GM19372 (cell line): ENCODE measurements around the gene ALDH9A1.
A peak's percentile ranks its signal among the peaks of the same experiment; 100 is the strongest.
"Not testable (repeated sequence)": the region's sequence is repeated elsewhere in the genome, so short reads cannot be mapped to it uniquely, and the experiment has no call there.

Experiments
- ATAC-seq: cut with Tn5 transposase; IDR thresholded peaks from one replicate; pipeline ENCODE4 v1.9.1; 2021; ENCODE audit warnings: mild to moderate bottlenecking, low read depth, moderate library complexity; ENCODE audit not compliant: unreplicated experiment

ALDH9A1 gene

DNA sequence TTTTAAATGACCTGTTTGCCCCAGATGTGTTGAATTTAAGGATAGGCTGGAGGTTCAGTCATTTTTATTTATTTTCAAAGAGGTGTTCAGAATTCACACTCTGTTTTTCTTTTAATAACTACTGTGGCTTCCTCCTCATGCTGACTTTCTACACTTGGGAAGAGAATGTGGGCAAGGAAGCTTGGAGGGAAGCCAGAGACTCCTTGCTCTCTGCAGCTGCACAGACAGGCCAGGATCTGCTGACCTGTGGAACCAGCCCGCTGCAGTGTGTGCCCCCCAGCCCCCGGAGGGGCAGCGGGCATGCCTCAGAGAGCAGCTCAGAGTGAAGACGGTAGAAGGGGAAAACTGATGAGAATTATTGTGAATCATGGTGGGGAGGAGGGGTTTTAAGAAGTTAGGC, 50.4 kb downstream of the ALDH9A1 start:
- no peak for ATAC-seq

DNA sequence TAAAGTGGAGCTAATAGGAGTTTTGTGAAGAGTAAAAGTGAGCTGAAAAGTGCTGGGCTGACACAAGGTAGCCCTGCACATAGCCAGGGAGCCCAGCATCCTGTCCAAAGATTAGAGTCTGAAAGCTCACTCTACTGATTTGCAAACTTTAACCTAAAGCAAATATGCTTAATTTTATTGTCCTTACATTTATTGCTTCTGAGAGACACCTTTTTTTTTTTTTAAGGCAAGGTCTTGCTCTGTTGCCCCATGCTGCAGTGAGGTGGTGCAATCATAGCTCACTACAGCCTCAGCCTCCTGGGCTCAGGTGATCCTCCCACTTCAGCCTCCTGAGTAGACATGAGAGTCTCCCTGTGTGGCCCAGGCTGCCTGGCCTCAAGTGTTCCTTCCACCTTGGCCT, 50.8 kb downstream of the ALDH9A1 start:
- no peak for ATAC-seq

DNA sequence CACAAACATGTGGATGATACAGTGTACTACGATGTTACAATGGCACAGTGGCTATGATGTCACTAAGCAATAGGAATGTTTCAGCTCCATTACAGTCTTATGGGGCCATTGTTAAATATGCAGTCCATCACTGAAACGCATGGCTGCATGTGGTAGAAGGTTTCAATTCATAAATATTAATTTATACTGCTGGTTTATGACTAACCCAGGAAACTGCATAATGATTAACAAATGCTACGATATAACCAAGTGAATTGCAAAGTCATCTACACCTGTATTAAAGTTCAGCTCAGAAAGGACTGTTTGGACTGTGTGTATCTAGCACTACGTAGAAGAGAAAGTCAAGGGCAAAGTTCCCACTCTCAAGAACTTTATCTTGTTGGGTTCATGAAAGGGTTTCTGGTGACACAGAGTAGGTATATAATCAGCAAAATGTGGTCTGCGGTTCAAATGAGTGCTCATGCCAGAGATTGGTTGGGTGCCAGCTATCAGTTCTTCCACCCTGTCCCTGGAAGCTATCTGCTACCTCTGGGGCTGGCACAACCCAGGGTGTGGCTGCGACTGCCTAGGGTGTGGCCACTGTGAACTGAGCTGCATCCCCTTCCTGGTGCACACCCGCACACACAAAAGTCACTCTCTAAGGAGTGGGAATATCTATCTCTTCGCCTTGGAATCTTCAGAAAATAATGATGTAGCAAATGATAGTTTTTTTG, 52.6 kb downstream of the ALDH9A1 start:
- peak; percentile 38 for ATAC-seq

DNA sequence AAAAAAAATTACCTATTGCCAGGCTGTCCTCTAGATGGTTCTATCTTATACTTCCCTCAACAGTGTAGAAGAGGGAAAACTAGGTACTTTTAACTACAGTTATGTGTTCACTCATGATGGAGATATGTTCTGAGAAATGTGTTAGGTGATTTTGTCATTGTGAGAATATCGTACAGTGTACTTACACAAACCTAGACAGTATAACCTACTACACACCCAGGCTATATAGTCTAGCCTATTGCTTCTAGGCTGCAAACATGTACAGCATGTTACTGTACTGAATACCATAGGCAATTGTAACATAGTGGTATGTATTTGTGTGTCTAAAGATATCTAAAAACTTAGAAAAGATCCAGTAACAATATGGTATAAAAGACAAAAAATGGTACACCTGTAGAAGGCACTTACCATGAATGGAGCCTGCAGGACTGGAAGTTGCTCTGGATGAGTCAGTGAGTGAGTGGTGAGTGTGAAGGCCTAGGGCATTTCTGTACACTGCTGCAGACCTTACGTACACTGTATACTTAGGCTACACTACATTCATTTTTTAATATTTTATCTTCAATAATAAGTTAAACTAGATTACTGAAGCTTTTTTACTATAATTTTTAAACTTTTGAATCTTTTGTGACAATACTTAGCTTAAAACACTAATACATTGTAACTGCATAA, 54.2 kb downstream of the ALDH9A1 start:
- ATAC-seq = no peak

DNA sequence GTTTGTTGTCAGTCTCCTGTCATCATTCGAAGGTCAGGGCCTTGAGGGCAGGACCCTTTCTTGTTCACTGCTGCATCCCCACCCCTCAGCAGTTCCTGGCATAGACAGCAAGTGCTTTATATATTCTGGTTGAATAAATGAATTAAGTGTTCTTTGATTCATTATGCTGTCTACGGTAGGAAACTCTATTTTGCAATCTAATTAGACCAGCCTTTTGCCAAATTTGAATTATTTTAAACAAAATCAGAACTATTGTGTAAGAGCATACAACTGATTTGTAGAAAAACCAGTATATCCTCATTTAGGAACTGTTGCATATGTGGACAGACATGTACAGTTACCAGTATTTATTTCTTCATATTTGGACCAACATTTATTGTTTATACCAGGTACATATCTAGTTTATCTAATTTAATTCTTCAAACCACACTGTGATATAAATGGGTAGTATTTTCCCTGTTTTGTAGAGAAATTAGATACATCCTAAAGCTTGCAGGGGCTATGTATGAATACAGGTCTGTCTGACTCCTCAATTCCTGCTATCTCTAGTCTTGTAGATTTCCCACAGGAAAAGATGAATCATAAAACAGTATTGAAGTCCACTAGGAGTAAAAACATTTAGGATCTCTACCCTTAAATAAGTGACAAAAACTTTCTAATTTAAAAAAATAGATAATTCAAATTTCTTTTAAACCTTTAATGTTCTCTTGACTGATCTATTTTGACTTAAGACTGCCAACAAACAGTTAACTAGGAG, 57.0 kb downstream of the ALDH9A1 start:
- ATAC-seq = no peak

DNA sequence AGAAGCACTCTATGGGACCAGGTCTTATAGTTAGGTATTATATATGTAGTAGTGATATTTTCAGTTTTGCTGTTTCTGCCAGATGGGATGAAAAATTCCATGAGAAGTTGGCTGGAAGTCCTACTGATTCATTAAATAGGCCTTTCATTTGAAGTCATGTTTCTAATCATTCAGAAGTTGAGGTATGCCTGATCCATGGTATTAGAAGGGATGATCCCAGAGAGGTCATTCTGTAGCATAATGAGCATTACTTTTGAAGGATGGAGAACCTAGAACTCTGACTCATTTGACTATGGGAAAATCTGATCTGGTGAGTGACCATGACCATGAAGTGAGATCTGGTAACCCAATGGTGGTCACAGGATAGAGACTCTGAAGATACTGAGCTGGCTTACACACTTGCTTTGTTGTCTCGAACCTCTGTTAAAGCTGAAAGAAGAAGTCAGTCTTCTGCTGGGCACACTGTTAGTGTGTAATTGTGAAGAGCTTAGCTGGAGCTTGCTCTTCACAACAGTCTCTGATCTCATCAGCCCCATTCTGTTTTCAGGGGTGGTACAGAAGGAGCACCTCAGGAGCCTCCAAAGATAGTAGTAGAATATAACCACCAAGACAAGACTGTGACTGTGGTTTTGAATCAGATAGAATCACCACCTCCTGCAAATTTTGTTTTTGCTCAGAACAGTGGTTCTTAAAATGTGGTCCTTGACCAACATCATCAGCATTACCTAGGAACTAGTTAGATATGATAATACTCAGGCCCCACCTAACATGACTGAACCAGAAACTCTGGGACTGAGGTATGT, 58.3 kb downstream of the ALDH9A1 start:
- no peak for ATAC-seq

DNA sequence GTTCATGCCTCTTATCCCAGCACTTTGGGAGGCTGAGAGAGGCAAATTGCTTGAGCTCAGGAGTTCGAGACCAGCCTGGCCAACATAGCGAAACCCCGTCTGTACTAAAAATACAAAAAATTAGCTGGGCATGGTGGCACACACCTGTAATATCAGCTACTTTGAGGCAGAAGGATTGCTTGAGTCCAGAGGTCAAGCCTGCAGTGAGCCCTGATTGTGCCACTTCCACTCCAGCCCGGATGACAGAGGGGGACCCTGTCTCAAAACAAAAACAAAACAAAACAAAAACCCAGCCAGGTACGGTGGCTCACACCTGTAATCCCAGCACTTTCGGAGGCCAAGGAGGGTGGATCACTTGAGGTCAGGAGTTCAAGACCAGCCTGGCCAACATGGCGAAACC, 60.2 kb downstream of the ALDH9A1 start:
- ATAC-seq = not testable (repeated sequence)

DNA sequence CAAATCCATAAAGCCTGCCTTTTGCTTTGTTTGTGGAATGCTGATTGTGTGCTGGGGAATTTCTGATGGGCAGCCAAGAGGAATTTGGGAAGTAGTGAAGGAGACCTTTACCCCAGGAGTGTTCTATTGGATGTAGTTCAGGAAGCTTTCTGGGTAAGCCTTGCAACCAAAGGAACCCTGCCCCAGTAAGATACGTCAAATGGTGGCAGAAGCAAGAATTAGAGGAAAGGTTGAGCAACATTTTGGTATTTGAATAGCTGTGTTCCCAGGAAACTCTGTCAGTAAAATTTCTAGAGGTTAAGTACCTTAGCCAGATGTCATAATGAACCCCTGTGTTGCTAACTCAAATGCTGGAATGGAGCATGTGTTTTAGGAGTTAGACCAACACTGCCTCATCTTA, 60.9 kb downstream of the ALDH9A1 start:
- ATAC-seq = no peak

DNA sequence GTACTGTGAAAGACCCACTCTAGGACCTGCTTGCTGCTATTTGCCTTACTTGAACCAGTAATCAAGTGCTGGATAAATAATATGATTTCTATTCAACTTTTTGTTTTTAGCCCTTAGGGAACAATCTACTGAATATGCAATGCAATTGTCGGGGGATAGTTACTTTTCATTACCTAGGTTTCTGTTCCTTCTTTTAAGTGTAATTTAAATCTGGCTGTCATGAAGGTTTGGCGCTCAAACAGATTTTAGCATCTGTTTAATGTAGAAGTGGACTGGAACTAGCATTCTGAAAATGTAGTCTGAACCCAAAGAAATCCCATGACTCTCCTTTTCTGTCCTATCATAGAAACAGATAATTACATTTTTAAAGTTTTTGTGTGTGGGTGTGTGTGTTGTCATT, 62.5 kb downstream of the ALDH9A1 start:
- ATAC-seq = no peak

DNA sequence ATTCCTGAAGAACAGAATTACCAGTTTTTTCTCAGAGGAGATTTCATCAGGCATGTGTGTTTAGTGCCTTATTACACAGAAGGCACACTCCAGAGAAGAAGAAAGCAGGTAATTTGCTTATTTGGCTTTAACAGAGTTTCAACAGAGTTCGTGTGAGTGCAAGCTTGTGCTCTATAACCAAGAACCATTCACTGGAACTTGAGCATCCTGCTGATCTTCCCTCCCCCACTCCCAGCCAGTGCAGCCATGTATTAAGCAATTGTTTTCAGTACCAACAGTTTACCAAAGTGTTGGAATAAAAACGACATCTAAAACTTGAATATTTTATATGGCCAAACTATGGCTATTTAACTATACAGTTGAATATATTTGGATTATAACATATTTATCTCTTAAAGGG, 63.0 kb downstream of the ALDH9A1 start:
- ATAC-seq = no peak

DNA sequence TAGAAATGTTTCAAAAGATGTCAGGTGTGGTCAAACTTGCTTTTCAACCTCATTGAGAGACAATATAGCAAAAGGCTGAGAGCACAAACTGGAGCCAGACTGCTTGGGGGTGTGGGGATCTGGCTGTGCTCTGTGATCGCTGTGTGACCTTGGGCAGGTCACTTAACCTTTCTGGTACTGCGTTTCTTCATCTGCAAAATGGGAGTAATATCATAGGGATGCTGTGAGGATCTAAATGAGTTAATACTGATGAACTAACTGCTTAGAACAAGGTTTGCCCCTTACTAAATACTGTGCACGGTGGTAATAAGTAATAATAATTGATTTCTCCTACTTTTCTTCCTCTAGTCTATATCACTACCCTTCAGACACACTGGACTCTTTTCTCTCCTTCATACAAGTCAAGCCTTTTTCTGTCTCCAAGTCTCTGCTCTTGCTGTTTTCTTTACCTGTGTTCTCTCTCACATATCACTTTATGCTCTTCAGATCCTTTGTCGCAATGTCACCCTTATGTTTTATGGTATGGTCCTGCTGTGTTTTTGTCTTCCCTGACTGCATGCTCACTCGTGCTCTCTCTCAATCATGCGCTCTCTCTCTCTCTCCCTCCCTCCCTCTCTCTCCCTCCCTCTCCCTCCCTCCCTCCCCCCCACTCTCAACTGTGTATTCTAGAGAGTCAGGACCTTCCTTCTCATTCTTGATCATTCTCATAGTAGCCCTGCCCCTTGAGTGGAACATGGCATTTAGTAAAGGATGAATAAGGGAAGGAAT, 64.0 kb downstream of the ALDH9A1 start:
- no peak for ATAC-seq

DNA sequence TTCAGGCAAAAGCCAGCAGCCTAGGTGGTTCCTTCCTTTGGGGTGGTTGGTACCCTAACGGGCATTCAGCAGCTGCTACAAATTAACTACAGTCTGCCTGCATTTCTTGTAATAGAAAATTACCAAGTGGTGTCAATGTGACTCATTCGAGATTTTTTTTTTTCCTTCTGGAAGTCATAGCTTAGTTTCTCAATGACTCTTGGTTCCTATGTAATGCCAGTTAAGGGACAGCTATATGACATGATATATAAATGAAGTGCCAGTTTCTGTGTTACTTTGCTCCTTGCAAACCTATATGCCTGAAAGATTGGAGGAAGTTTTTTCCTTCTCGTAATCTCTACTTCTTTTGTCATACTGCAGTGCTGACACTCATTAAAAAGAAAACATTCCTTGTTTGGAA, 64.7 kb downstream of the ALDH9A1 start:
- no peak for ATAC-seq

DNA sequence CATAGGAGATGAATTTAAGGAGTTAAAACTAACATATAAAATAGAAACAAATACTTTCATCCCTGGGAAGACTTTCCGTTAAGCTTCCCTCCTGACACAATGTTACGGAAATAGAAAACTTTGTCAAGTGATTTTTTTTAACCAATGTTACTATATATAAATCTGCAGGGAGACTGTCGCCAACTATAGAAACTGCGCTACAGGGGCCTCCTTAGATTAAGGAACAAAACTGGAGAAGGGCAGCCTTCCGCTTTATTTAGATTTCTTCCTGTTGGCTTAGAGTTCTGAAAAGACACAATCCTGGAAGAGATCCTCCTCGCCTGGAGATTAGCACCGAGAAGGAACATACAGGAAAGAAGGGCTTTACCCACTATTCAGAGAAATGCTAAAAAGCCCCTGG, 65.9 kb downstream of the ALDH9A1 start:
- no peak for ATAC-seq

DNA sequence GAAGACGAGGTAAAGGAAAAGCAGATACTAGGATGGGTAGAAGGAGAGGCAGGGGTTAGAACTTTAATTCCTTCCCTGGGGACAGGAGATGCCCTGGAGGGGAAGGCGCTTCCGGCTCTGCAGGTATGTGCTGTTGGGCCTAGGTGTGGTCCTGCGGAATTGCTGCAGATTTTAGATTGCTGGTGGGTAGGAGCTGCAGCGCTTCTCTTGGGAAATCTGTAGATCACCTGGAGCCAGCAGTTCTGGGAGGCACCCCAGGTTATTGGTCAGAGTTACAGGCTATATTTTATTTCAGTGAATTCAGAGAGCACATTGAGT, 66.3 kb downstream of the ALDH9A1 start:
- no peak for ATAC-seq

DNA sequence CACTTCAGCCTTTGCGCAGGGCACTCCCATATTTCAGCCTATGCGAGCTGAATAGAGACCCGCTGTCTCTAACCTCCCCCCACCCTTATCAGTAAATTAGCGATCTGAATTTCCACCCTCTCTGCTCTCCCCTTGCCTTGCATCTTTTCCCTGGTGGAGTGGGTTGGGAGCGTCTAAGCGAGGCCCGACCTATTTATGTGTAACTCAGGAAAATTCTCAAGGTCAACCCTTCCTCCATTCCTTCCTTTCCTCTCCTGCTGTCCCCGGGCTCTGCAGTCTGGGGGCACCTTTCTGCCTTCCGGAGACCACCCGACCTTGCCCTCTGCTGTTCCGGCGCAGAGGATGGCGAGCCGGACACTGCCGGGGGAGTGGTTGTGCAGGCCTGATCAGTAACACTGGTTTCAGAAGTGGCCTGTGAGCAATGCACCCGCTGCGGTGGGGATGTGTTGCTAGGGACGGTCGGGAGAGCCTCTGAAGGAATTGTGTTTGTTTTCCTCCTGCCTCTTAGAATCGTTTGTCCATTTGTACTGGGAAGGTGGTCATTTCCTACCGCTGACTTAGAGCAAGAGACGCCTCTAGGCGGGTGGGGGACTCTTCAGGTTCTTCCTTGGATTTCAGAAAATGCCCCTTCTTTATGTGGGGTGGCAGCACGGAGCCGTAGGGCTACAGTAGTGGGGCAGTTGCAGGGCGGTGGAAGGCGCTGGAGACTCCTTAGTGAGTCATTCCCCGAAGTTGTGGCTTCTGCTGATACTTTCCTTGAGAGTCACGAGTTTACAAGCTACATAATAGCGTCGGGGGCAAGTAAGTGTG, 66.8 kb downstream of the ALDH9A1 start:
- ATAC-seq = peak; percentile 19

DNA sequence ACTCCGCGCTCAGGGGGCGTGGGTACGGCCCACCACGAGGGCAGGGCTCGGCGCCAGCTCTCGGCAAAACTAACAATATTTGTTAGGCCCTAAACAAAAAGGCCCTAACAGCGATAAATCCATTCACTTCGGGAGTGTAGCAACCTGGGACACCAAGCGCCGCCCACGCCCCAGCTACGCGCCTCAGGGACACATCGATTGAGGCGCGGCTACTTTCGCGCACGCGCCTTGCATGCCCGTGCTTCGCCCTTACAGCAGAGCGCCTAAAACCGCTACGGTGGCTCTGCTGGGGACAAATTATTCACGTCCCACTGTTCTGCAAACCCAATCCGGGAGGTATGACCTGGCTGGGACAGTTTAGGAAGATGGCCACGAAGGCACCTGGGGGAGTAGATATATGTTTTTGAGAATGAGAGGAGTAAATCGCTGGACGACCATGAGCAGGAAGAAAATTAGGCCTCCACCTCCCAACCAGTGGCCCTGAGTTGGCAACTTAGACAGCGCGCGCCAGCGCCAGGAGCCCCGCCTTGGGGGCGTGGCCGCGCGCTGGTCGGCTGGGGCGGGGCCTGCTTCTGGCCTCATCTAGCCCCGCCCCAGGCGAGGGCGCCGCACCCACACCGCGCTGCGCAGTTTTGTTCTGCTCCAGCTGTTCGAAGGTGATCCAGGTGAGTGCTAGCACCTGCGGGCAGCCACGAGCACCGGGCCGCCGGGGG, 67.6 kb downstream of the ALDH9A1 start, which contains the start of gene MGST3:
Gene MGST3 (plus strand): TSS at position 606 of the 713 bp plus-strand sequence. CDS start 18,614 bp downstream, outside the sequence.
- peak; percentile 89 for ATAC-seq

DNA sequence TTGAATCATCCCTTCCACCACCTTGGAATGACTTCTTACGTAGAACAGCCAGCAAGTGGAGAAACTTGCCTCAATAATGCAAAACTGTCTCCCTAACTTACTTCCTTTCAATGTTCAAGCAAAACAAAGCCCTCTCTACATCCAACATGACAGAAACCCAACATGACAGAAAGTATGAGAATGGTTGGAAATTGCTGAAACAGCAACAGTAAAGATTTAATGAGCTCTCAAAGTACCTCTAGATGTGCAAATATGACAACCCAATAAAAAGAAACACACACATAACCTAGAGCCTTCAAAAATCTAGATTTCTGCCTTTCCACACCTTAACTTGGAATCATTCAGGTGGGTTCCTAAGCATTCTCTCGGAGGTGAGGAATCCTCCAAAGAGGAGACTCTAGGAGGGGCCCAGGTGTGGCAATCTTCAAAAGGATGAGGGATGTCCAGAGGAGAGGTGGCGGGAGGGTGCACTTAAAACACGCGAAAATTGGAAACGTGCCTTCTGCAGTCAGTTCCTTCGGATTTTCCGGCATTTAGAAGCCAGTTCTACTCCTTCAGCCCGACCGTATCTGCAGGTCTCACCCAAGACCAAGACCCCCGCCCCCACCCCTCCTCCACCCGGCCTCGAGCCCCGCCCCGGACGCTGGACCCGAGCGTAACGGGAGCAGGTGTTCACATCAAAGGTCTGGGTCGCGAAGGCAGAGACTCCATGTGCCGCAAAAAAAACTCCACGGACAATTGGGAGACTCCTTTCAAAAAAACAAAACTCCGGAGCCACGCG, 68.3 kb downstream of the ALDH9A1 start:
- no peak for ATAC-seq

DNA sequence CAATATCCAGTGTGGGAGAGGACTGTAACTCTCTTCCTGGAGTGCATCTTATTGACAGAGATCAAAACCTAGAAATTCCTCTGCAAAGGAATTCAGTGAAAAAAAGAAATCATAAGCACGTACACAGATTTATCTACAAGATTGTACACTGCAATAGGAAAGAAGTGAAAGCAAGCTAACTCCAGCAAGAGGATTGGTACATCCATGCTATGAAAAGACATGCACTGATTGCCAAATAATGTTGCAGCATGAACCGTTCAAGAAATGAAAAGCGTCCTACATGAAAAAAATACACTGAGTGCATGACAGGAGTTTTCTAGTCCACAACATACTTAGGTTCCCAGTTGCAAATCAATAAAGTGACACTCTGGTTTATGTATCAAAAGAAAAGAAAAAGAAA, 69.2 kb downstream of the ALDH9A1 start:
- no peak for ATAC-seq
